BLaER1 treated with 17β-estradiol and CSF1 and Interleukin-3, amounts not matched to agents 10 nM and 100 nM (cell line): Measurements from ENCODE around the gene LIPA.
A peak's percentile ranks its signal among the peaks of the same experiment; 100 is the strongest.
"Not testable (repeated sequence)": the region's sequence is repeated elsewhere in the genome, so short reads cannot be mapped to it uniquely, and the experiment has no call there.

Source experiments
- H3K27ac ChIP-seq, 11 experiments: shearing (Covaris generic); formaldehyde crosslinking; 2 replicates each; pipeline ENCODE4 v1.8.1; 2022
- H3K27me3 ChIP-seq, 11 experiments: shearing (Covaris generic); formaldehyde crosslinking; 2 replicates each; pipeline ENCODE4 v1.8.1; 2022
- H3K36me3 ChIP-seq, 11 experiments: shearing (Covaris generic); formaldehyde crosslinking; 2 replicates each; pipeline ENCODE4 v1.8.1; 2022
- H3K4me1 ChIP-seq, 10 experiments: shearing (Covaris generic); formaldehyde crosslinking; 2 replicates each; pipeline ENCODE4 v1.8.1; 2022
- H3K4me2 ChIP-seq, 11 experiments: shearing (Covaris generic); formaldehyde crosslinking; 2 replicates each; pipeline ENCODE4 v1.8.1; 2022
- H3K4me3 ChIP-seq, 10 experiments: shearing (Covaris generic); formaldehyde crosslinking; 2 replicates each; pipeline ENCODE4 v1.8.1; 2022
- H3K9ac ChIP-seq, 11 experiments: shearing (Covaris generic); formaldehyde crosslinking; 2 replicates each; pipeline ENCODE4 v1.8.1; 2022
- H3K9me3 ChIP-seq, 11 experiments: shearing (Covaris generic); formaldehyde crosslinking; replicated peaks in 1 of 11; 2 replicates each; pipeline ENCODE4 v1.8.1; 2022
- H4K20me1 ChIP-seq, 11 experiments: shearing (Covaris generic); formaldehyde crosslinking; 2 replicates each; pipeline ENCODE4 v1.8.1; 2022
- Cebpa-rat ChIP-seq, 11 experiments: shearing (Covaris generic); IDR thresholded peaks; 2 replicates each; pipeline ENCODE4 v1.8.1; 2022

Gene LIPA

GRCh38 chr10:89251409-89252224 is at the start of gene LIPA:
TSS of gene LIPA (minus strand) at chr10:89251775. CDS start at chr10:89247648, 4,127 bp downstream.
- peak within 1 kb of the TSS; percentile 77 to 98 (median 87) for H3K4me3 ChIP-seq

GRCh38 chr10:89301232-89301631 is 49.7 kb upstream of the LIPA start:
- peaks cover 4 to 9% (median 6%) of the 10 kb centered on the region in 11 experiments; a peak in 18 of 22 replicates for H3K36me3 ChIP-seq
- H3K4me1 ChIP-seq: peaks cover 35 to 69% (median 55%) of the 10 kb centered on the region in 10 experiments
- 0 out of 22 replicates have a peak, but pooled peaks of 2 of the 11 experiments have one; percentile 22 to 40 for TF ChIP-seq Cebpa-rat (IDR thresholded peaks at IDR 0.05)
- H3K4me3 ChIP-seq: peak overlapping the region; percentile 55 to 73 (median 64)
- peak overlapping the region; percentile 78 to 97 (median 94) for H3K4me2 ChIP-seq
- H3K27me3 ChIP-seq: no peaks in the 10 kb centered on the region
- peaks cover 0 to 37% (median 24%) of the 10 kb centered on the region in 11 experiments; a peak in 19 of 22 replicates for H3K9me3 ChIP-seq
- H3K27ac ChIP-seq: peak overlapping the region; percentile 48 to 93 (median 88); a peak in 21 of 22 replicates
- peak overlapping the region; percentile 68 to 85 (median 79) for H3K9ac ChIP-seq
- peaks cover 0 to 8% (median 0%) of the 10 kb centered on the region in 11 experiments; a peak in 2 of 22 replicates for H4K20me1 ChIP-seq

More at GRCh38 chr10:89251409-89252224, at the start of gene LIPA:
- no peaks in the 10 kb centered on the region for H3K27me3 ChIP-seq
- H3K9me3 ChIP-seq: peaks cover 29 to 39% (median 35%) of the 10 kb centered on the region in 11 experiments
- peak within 1 kb of the TSS; percentile 53 to 83 (median 78) for H3K27ac ChIP-seq
- H4K20me1 ChIP-seq: peaks cover 0 to 27% (median 0%) of the 10 kb centered on the region in 11 experiments; a peak in 3 of 22 replicates
- no peak for TF ChIP-seq Cebpa-rat (IDR thresholded peaks at IDR 0.05)
- peak within 1 kb of the TSS; percentile 74 to 88 (median 84) for H3K9ac ChIP-seq
- H3K36me3 ChIP-seq: peaks cover 0 to 15% (median 6%) of the 10 kb centered on the region in 11 experiments; a peak in 12 of 22 replicates
- peak within 1 kb of the TSS; percentile 82 to 98 (median 88) for H3K4me2 ChIP-seq
- peaks cover 10 to 67% (median 30%) of the 10 kb centered on the region in 10 experiments for H3K4me1 ChIP-seq

DNA sequence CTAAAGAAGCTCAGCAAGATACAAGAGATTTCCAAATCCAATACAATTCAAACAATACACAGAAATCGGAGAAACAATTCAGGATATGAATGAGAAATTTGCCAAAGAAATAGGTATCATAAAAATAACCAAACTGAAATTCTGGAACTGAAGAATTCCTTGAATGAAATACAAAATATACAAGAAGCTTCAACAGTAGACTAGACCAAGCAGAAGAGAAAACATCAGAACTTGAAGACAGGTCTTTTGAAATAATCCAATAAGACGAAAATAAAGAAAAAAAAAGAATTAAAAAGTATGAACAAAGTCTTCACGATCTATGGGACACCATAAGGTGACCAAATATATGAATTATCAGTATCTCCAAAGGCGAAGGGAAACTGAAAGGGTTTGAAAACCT is 47.5 kb upstream of the LIPA start:
- Histone ChIP-seq H3K4me1 (peaks cover 45 to 82% (median 73%) of the 10 kb centered on the region in 10 experiments), H3K9ac (no peak overlapping the region), H4K20me1 (peaks cover 0 to 5% (median 0%) of the 10 kb centered on the region in 11 experiments; a peak in 2 of 22 replicates), H3K27me3 (no peaks in the 10 kb centered on the region), H3K9me3 (peaks cover 0 to 36% (median 30%) of the 10 kb centered on the region in 11 experiments; a peak in 19 of 22 replicates), H3K4me3 (no peak overlapping the region), H3K27ac (peak overlapping the region in 3 of 11 experiments; percentile 2 to 85 (median 14); a peak in 2 of 22 replicates), H3K4me2 (no peak overlapping the region), H3K36me3 (no peaks in the 10 kb centered on the region)
- no peak for TF ChIP-seq Cebpa-rat (IDR thresholded peaks at IDR 0.05)

- peak overlapping the region in 5 of 11 experiments; percentile 59 to 76 (median 68); a peak in 7 of 22 replicates for H3K9ac ChIP-seq
- no peaks in the 10 kb centered on the region for H4K20me1 ChIP-seq
- H3K4me1 ChIP-seq: peaks cover 34 to 80% (median 63%) of the 10 kb centered on the region in 10 experiments
- H3K27me3 ChIP-seq: no peaks in the 10 kb centered on the region
- H3K9me3 ChIP-seq: peaks cover 6 to 43% (median 32%) of the 10 kb centered on the region in 11 experiments
- no peaks in the 10 kb centered on the region for H3K36me3 ChIP-seq
- H3K4me3 ChIP-seq: peak overlapping the region in 1 of 10 experiments; percentile 2; a peak in 1 of 20 replicates
- peak overlapping the region in 10 of 11 experiments; percentile 42 to 94 (median 86); a peak in 19 of 22 replicates for H3K27ac ChIP-seq
- no peak for TF ChIP-seq Cebpa-rat (IDR thresholded peaks at IDR 0.05)
- H3K4me2 ChIP-seq: peak overlapping the region in 8 of 11 experiments; percentile 67 to 88 (median 78); a peak in 17 of 22 replicates
Measured at GRCh38 chr10:89297791-89298190, 46.2 kb upstream of the LIPA start.

- peak overlapping the region in 6 of 11 experiments; percentile 59 to 76 (median 68); a peak in 10 of 22 replicates for H3K9ac ChIP-seq
- peak overlapping the region in 2 of 10 experiments; percentile 2 to 26; a peak in 1 of 20 replicates for H3K4me3 ChIP-seq
- H3K27ac ChIP-seq: peak overlapping the region in 10 of 11 experiments; percentile 42 to 94 (median 86); a peak in 19 of 22 replicates
- no peak for TF ChIP-seq Cebpa-rat (IDR thresholded peaks at IDR 0.05)
- no peaks in the 10 kb centered on the region for H4K20me1 ChIP-seq
- no peaks in the 10 kb centered on the region for H3K36me3 ChIP-seq
- no peaks in the 10 kb centered on the region for H3K27me3 ChIP-seq
- peak overlapping the region in 9 of 11 experiments; percentile 61 to 88 (median 76); a peak in 17 of 22 replicates for H3K4me2 ChIP-seq
- H3K4me1 ChIP-seq: peaks cover 30 to 76% (median 59%) of the 10 kb centered on the region in 10 experiments
- peaks cover 10 to 47% (median 32%) of the 10 kb centered on the region in 11 experiments for H3K9me3 ChIP-seq
Measured at GRCh38 chr10:89297356-89297755, 45.8 kb upstream of the LIPA start.

DNA sequence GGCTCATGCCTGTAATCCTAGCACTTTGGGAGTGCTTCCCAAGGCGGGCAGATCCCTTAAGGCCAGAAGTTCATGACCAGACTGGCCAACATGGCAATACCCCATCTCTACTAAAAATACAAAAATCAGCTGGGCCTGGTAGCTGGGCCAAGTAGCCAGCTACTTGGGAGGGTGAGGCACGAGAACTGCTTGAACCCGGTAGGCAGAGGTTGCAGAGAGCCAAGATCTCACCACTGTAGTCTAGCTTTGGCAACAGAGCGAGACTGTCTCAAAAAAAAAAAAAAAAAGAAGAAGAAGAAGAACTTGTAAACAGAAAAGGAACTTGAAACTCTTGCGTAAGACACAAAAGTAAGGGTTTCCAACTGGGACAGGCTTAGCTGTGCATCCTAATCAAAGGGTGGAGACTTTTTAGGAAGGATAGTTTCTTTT is 44.7 kb upstream of the LIPA start:
- H3K4me1 ChIP-seq: peaks cover 23 to 75% (median 56%) of the 10 kb centered on the region in 10 experiments
- peak overlapping the region in 9 of 11 experiments; percentile 29 to 78 (median 68); a peak in 15 of 22 replicates for H3K9ac ChIP-seq
- H3K4me2 ChIP-seq: peak overlapping the region; percentile 20 to 88 (median 70); a peak in 21 of 22 replicates
- peak overlapping the region in 3 of 10 experiments; percentile 7 to 31 (median 20); a peak in 5 of 20 replicates for H3K4me3 ChIP-seq
- peak overlapping the region; percentile 55 to 94 (median 85); a peak in 21 of 22 replicates for H3K27ac ChIP-seq
- H3K36me3 ChIP-seq: no peaks in the 10 kb centered on the region
- H4K20me1 ChIP-seq: no peaks in the 10 kb centered on the region
- TF ChIP-seq Cebpa-rat (IDR thresholded peaks at IDR 0.05): peak; percentile 67 to 97 (median 88); a peak in 21 of 22 replicates
- no peaks in the 10 kb centered on the region for H3K27me3 ChIP-seq
- peaks cover 13 to 56% (median 32%) of the 10 kb centered on the region in 11 experiments for H3K9me3 ChIP-seq

DNA sequence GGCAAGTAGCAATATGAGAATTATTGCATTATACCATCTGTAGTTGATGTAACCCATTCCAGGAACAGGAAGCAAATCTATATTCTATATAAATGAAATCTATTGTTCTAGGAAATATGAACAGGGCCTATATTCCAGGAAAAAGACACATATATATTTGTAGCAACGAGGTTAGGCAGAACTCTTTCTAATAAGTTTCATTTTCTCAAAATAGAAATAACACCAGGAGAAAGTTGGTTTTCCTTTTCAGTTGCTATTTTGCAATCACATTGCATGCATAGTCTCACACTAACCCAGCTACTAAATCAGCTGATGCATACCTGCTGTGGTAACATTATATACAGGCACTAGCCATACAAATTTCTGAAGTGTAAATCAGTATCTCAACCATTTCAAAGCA is 44.0 kb upstream of the LIPA start:
- H3K4me2 ChIP-seq: peak overlapping the region; percentile 20 to 88 (median 70)
- peak overlapping the region; percentile 55 to 94 (median 85); a peak in 21 of 22 replicates for H3K27ac ChIP-seq

GRCh38 chr10:89294721-89295239 is 43.2 kb upstream of the LIPA start:
- no peak for TF ChIP-seq Cebpa-rat (IDR thresholded peaks at IDR 0.05)
- Histone ChIP-seq H3K27me3 (no peaks in the 10 kb centered on the region), H3K9me3 (peaks cover 13 to 56% (median 29%) of the 10 kb centered on the region in 11 experiments), H3K4me3 (0 out of 20 replicates have a peak overlapping the region, but pooled peaks of 1 of the 10 experiments have one; percentile 20), H3K4me2 (peak overlapping the region in 9 of 11 experiments; percentile 61 to 88 (median 76); a peak in 16 of 22 replicates), H3K27ac (peak overlapping the region in 9 of 11 experiments; percentile 41 to 94 (median 87); a peak in 19 of 22 replicates), H4K20me1 (no peaks in the 10 kb centered on the region), H3K4me1 (peaks cover 16 to 61% (median 44%) of the 10 kb centered on the region in 10 experiments), H3K36me3 (no peaks in the 10 kb centered on the region), H3K9ac (peak overlapping the region in 4 of 11 experiments; percentile 64 to 78 (median 75); a peak in 5 of 22 replicates)

More for the DNA sequence above, 44.0 kb upstream of the LIPA start:
- H3K4me3 ChIP-seq: peak overlapping the region in 2 of 10 experiments; percentile 7 to 20; a peak in 4 of 20 replicates
- peak overlapping the region in 8 of 11 experiments; percentile 47 to 78 (median 68); a peak in 13 of 22 replicates for H3K9ac ChIP-seq
- H3K27me3 ChIP-seq: no peaks in the 10 kb centered on the region
- peaks cover 17 to 69% (median 49%) of the 10 kb centered on the region in 10 experiments for H3K4me1 ChIP-seq
- no peaks in the 10 kb centered on the region for H4K20me1 ChIP-seq
- TF ChIP-seq Cebpa-rat (IDR thresholded peaks at IDR 0.05): peak in 2 of 11 experiments; percentile 52 to 61; a peak in 3 of 22 replicates
- H3K9me3 ChIP-seq: peaks cover 13 to 56% (median 32%) of the 10 kb centered on the region in 11 experiments
- H3K36me3 ChIP-seq: no peaks in the 10 kb centered on the region

GRCh38 chr10:89285303-89285702 is 33.7 kb upstream of the LIPA start:
- Histone ChIP-seq H3K4me1 (peaks cover 0 to 17% (median 2%) of the 10 kb centered on the region in 10 experiments; a peak in 7 of 20 replicates), H3K9me3 (peaks cover 0 to 23% (median 11%) of the 10 kb centered on the region in 11 experiments; a peak in 17 of 22 replicates)
- not testable (repeated sequence) for H3K27ac ChIP-seq, H3K9ac ChIP-seq, H3K4me3 ChIP-seq, H3K27me3 ChIP-seq, H3K36me3 ChIP-seq, H3K4me2 ChIP-seq, H4K20me1 ChIP-seq

- H3K9ac ChIP-seq, H3K4me2 ChIP-seq, H4K20me1 ChIP-seq, H3K27ac ChIP-seq, H3K27me3 ChIP-seq, H3K36me3 ChIP-seq, H3K4me3 ChIP-seq: not testable (repeated sequence)
- Histone ChIP-seq H3K9me3 (peaks cover 0 to 22% (median 11%) of the 10 kb centered on the region in 11 experiments; a peak in 17 of 22 replicates), H3K4me1 (peaks cover 0 to 17% (median 2%) of the 10 kb centered on the region in 10 experiments; a peak in 7 of 20 replicates)
Measured at GRCh38 chr10:89284711-89285110, 33.1 kb upstream of the LIPA start.
